ENCODE results near the gene RNF40.

The RNF40 gene

DNA sequence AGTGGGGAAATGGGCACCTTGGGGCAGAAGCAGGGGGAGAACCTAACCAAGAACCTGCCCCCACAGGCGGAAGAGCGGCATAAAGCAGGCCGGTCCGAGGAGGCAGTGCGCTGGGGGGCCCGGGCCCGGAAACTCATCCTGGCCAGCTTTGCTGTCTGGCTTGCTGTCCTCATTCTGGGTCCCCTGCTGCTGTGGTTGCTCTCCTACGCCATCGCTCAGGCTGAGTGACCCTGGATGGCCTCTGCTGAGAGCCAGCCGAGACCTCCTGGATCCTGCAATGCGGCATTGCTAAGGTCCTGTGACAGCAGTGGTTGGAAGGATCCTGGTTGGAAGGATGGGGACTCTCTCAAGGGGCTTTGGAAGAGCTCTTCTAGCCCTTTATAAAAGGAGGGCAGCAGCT is 18.4 kb upstream of the RNF40 start:
- TF ChIP-seq EZH2phosphoT487 (IDR thresholded peaks at IDR 0.05; ENCODE audit: low read length) (no peak), EZH2 (optimal IDR thresholded peaks at IDR 0.05; ENCODE audit: low read depth, low read length) (no peak)
- TF ChIP-seq, protein P1, sequence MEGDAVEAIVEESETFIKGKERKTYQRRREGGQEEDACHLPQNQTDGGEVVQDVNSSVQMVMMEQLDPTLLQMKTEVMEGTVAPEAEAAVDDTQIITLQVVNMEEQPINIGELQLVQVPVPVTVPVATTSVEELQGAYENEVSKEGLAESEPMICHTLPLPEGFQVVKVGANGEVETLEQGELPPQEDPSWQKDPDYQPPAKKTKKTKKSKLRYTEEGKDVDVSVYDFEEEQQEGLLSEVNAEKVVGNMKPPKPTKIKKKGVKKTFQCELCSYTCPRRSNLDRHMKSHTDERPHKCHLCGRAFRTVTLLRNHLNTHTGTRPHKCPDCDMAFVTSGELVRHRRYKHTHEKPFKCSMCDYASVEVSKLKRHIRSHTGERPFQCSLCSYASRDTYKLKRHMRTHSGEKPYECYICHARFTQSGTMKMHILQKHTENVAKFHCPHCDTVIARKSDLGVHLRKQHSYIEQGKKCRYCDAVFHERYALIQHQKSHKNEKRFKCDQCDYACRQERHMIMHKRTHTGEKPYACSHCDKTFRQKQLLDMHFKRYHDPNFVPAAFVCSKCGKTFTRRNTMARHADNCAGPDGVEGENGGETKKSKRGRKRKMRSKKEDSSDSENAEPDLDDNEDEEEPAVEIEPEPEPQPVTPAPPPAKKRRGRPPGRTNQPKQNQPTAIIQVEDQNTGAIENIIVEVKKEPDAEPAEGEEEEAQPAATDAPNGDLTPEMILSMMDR (IDR thresholded peaks at IDR 0.05; ENCODE audit: low read length), result no peak
- H3K4me2 ChIP-seq (ENCODE audit: low read depth, low read length), result no peak overlapping the region
- no peaks in the 10 kb centered on the region for H3K27me3 ChIP-seq (replicated peaks; ENCODE audit: insufficient read depth, low read length)
- no peaks in the 10 kb centered on the region for H3K4me1 ChIP-seq (ENCODE audit: low read length)
- H3K36me3 ChIP-seq (replicated peaks; ENCODE audit: insufficient read depth, low read length), result no peaks in the 10 kb centered on the region
- H3K9ac ChIP-seq (ENCODE audit: low read length), result no peak overlapping the region
- no peak overlapping the region for H3K4me3 ChIP-seq (ENCODE audit: low read length)
- DNase-seq, result no peak
- H2AFZ ChIP-seq (ENCODE audit: low read length), result no peak overlapping the region
- H4K20me1 ChIP-seq (ENCODE audit: insufficient read depth, low read length), result no peaks in the 10 kb centered on the region
- H3F3A ChIP-seq (ENCODE audit: insufficient read depth, low read length), result peaks cover 12% of the 10 kb centered on the region
- H3K27ac ChIP-seq (ENCODE audit: low read length), result no peak overlapping the region
- peaks cover 2% of the 10 kb centered on the region; the same call in 1 of the 2 replicates for H3K79me2 ChIP-seq (ENCODE audit: low read length)
- no peaks in the 10 kb centered on the region for H3K9me2 ChIP-seq (replicated peaks; ENCODE audit: insufficient read depth, low read length)
- no peaks in the 10 kb centered on the region for H3K9me3 ChIP-seq (replicated peaks; ENCODE audit: insufficient read depth, low read length)

DNA sequence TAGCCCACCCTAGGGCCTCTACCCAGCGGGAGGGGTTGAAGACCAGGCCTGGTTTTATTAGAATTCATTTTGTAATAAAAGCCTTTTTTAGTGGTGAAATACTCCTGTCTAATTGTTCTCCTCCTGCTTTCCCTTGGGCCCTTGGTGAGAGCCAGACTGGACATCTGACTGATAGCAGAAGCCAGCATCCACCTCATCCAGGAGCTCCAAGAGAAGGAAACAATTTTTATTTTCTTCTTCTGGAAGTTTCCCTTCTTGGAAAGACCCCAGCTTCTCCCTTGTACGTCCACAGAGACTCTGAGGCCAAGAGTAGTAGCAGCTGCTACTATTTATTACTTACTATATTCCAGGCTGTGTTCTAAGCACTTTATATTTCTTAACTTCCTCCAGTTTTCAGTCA is 17.9 kb upstream of the RNF40 start:
- H3K27ac ChIP-seq (ENCODE audit: low read length), result no peak overlapping the region
- no peak overlapping the region for H3K4me3 ChIP-seq (ENCODE audit: low read length)
- H3K36me3 ChIP-seq (replicated peaks; ENCODE audit: insufficient read depth, low read length), result no peaks in the 10 kb centered on the region
- no peaks in the 10 kb centered on the region for H3K9me3 ChIP-seq (replicated peaks; ENCODE audit: insufficient read depth, low read length)
- no peak for DNase-seq
- no peak overlapping the region for H2AFZ ChIP-seq (ENCODE audit: low read length)
- H3K4me2 ChIP-seq (ENCODE audit: low read depth, low read length), result no peak overlapping the region
- H3K27me3 ChIP-seq (replicated peaks; ENCODE audit: insufficient read depth, low read length), result no peaks in the 10 kb centered on the region
- H4K20me1 ChIP-seq (ENCODE audit: insufficient read depth, low read length), result no peaks in the 10 kb centered on the region
- no peaks in the 10 kb centered on the region for H3K4me1 ChIP-seq (ENCODE audit: low read length)
- H3K9ac ChIP-seq (ENCODE audit: low read length), result no peak overlapping the region
- peaks cover 12% of the 10 kb centered on the region for H3F3A ChIP-seq (ENCODE audit: insufficient read depth, low read length)
- H3K79me2 ChIP-seq (ENCODE audit: low read length), result peaks cover 5% of the 10 kb centered on the region
- TF ChIP-seq, protein P1 (IDR thresholded peaks at IDR 0.05; ENCODE audit: low read length), result no peak
- no peaks in the 10 kb centered on the region for H3K9me2 ChIP-seq (replicated peaks; ENCODE audit: insufficient read depth, low read length)

DNA sequence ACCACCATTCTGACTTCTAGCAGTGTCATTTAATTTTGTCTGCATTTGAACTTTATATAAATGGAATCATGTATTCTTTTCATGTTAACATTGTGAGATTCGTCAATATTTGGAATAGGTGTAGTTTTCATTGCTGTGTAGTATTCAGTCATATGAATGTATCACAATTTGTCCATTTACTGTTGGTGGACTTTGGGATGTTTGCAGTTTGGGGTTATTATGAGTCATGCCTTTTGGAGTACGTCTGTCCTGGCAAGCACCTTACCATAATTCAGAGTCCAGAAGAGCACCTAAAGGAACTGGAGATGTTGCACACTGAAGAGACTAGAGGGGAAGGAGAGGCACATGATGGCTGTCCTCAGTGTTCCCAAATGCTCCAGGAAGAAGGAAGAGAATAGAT is 17.0 kb upstream of the RNF40 start:
- peaks cover 12% of the 10 kb centered on the region for H3F3A ChIP-seq (ENCODE audit: insufficient read depth, low read length)
- H3K9ac ChIP-seq (ENCODE audit: low read length), result no peak overlapping the region
- H3K36me3 ChIP-seq (replicated peaks; ENCODE audit: insufficient read depth, low read length), result no peaks in the 10 kb centered on the region
- H3K27ac ChIP-seq (ENCODE audit: low read length), result no peak overlapping the region
- H3K27me3 ChIP-seq (replicated peaks; ENCODE audit: insufficient read depth, low read length), result no peaks in the 10 kb centered on the region
- no peaks in the 10 kb centered on the region for H3K9me3 ChIP-seq (replicated peaks; ENCODE audit: insufficient read depth, low read length)
- DNase-seq, result no peak
- H2AFZ ChIP-seq (ENCODE audit: low read length), result no peak overlapping the region
- H3K4me2 ChIP-seq (ENCODE audit: low read depth, low read length), result no peak overlapping the region
- no peak for TF ChIP-seq EZH2phosphoT487 (IDR thresholded peaks at IDR 0.05; ENCODE audit: low read length)
- peaks cover 14% of the 10 kb centered on the region for H3K79me2 ChIP-seq (ENCODE audit: low read length)
- no peak overlapping the region for H3K4me3 ChIP-seq (ENCODE audit: low read length)
- H4K20me1 ChIP-seq (ENCODE audit: insufficient read depth, low read length), result no peaks in the 10 kb centered on the region
- no peaks in the 10 kb centered on the region for H3K4me1 ChIP-seq (ENCODE audit: low read length)
- no peaks in the 10 kb centered on the region for H3K9me2 ChIP-seq (replicated peaks; ENCODE audit: insufficient read depth, low read length)

DNA sequence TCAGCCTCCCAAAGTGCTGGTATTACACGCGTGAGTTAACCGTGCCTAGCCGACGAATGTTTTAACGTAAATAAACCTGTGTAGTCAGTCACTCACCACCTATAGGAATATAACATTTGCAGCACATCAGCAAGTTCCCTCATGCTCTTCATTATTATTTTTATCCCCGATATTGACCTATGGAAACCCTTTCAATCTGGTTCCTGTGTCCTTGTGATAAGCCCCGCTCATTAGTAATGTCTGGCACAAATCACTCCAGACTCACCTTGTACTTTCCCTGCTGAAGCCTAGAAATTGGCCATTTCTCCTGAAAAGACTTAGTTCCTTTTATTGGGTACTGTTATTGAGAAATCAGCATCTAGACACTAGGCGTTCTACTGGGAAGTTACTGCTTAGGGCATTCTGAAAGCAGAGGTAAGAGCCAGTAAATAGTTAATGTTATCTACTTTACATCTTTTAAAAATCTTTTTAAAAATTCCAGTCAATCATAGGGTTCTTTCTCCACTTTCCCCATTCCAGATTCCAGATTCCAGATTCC is 15.4 kb upstream of the RNF40 start:
- no peak overlapping the region for H3K4me2 ChIP-seq (ENCODE audit: low read depth, low read length)
- no peaks in the 10 kb centered on the region for H3K9me2 ChIP-seq (replicated peaks; ENCODE audit: insufficient read depth, low read length)
- peaks cover 24% of the 10 kb centered on the region for H3K79me2 ChIP-seq (ENCODE audit: low read length)
- H3K27me3 ChIP-seq (replicated peaks; ENCODE audit: insufficient read depth, low read length), result no peaks in the 10 kb centered on the region
- DNase-seq, result no peak
- no peak overlapping the region for H2AFZ ChIP-seq (ENCODE audit: low read length)
- no peaks in the 10 kb centered on the region for H4K20me1 ChIP-seq (ENCODE audit: insufficient read depth, low read length)
- H3K27ac ChIP-seq (ENCODE audit: low read length), result no peak overlapping the region
- no peaks in the 10 kb centered on the region for H3K9me3 ChIP-seq (replicated peaks; ENCODE audit: insufficient read depth, low read length)
- no peaks in the 10 kb centered on the region for H3K36me3 ChIP-seq (replicated peaks; ENCODE audit: insufficient read depth, low read length)
- H3F3A ChIP-seq (ENCODE audit: insufficient read depth, low read length), result peaks cover 12% of the 10 kb centered on the region
- H3K4me1 ChIP-seq (ENCODE audit: low read length), result no peaks in the 10 kb centered on the region
- H3K9ac ChIP-seq (ENCODE audit: low read length), result no peak overlapping the region
- no peak overlapping the region for H3K4me3 ChIP-seq (ENCODE audit: low read length)
- TF ChIP-seq EZH2 (optimal IDR thresholded peaks at IDR 0.05; ENCODE audit: low read depth, low read length), result no peak
- TF ChIP-seq, protein P1 (IDR thresholded peaks at IDR 0.05; ENCODE audit: low read length), result no peak
- TF ChIP-seq EZH2phosphoT487 (IDR thresholded peaks at IDR 0.05; ENCODE audit: low read length), result no peak

Measured in MM.1S (cell line).